Activated CD4-positive, CD25-positive, alpha-beta regulatory T cell treated with anti-CD3 and anti-CD28 coated beads, Interleukin-2, amount 50 U/mL, for 24 hours (primary cell): ENCODE data around the gene BCOR.
A peak's percentile ranks its signal among the peaks of the same experiment; 100 is the strongest.

Experiments
- ATAC-seq, 2 donors: fragments of 150-1000 bp; cut with Tn5 transposase; one replicate each; pipeline ENCODE4 v1.10.0; 2021; ENCODE audit warnings: mild to moderate bottlenecking in 1 of 2, moderate library complexity in 1 of 2

BCOR gene

GRCh38 chrX:40083120-40083978 is 14.4 kb downstream of the BCOR start:
- ATAC-seq: peak in 1 of 2 donors; percentile 44

DNA sequence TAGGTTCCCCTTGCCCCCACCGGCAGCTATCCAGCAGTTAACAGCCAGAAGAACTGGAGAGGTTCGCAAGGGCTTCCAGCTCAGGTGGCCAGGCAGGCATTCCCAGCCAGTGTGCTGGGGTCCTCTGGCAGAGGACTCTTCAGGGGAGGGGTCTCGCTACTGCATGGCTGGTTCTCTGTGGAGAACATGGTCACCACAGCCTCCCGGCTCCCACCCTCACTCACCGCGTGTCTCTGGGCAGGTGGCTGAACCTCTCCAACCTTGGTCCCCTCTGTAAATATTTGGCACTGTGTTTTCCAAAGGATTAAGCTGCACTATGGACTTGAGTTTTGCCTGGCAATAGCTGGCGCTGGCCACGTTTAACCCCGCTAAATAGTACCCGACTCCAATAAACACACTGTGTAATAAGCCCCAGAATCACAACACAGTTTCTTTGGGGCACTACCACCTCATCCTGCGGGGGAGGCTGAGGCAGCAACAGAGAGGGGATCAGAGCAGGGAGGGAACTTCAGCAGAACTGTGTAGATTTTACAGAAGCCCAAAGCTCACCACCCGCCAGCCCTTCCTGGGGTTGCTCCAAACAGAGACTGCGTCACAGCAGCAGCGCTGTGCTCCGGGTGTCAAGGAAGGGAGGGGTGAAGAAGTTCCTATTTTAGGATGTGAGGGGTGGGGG is 15.2 kb downstream of the BCOR start:
- ATAC-seq: no peak

GRCh38 chrX:40081679-40082068 is 16.1 kb downstream of the BCOR start:
- no peak for ATAC-seq

GRCh38 chrX:40080894-40081678 is 16.7 kb downstream of the BCOR start:
- no peak for ATAC-seq

DNA sequence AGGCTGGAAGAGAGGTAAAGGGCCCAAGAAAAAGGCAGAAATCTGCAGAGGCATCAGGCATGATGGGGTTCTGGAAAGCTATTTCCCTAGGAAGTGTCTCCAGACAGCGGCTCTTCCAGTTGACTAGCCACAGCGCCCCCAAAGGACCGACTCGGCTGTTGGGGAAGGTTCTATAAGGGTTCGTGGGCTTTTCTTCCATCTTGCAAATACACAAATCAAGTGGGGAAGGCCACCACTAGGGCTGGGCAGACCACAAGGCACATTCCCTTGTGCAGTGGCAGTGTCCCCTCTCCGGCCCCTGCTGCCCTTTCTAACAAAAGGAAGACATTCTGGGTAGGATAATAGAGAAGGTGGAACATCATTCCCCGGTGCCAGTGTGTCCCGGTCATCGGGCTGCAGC is 18.2 kb downstream of the BCOR start:
- no peak for ATAC-seq

- no peak for ATAC-seq
These were observed 19.1 kb downstream of the BCOR start for GRCh38 chrX:40078489-40079227.

DNA sequence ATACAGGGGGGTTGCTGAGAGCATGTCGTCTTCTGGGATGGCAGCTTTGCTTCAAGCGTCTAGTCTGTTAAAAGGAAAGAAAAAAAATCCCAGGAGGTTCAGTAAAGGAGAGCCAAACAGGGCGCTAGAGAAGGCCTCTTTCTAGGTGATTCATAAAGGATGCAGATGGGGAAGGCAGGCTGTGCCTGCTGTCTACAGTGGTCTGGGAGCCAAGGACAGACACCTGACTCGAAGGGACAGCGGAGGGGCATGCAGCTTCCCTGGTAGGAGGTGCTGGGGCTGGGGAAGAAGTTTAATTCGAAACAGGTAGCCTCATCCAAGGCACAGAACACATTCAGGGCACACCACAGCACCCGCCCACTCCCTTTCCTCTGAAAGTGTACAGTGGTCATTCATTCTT is 19.9 kb downstream of the BCOR start:
- no peak for ATAC-seq

GRCh38 chrX:40076750-40077575 is 20.8 kb downstream of the BCOR start:
- no peak for ATAC-seq

DNA sequence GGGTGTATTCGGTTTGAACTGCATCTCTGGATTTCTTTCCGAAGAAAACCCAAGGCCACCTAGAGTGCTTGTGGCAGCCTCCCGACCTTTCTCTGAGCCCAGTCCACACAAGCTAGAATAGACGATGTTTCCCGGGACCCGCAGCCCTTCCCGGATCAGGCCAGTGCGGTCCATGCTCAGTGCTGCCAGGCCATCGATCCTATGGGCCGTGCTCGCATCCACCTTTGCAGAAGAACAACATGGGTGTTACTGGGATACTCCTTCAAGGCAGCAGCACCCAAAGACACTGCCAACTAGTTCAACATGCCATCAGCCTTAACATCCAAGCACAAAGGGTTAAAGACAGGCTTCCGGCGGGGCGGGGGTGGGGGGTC is 22.8 kb downstream of the BCOR start:
- no peak for ATAC-seq

DNA sequence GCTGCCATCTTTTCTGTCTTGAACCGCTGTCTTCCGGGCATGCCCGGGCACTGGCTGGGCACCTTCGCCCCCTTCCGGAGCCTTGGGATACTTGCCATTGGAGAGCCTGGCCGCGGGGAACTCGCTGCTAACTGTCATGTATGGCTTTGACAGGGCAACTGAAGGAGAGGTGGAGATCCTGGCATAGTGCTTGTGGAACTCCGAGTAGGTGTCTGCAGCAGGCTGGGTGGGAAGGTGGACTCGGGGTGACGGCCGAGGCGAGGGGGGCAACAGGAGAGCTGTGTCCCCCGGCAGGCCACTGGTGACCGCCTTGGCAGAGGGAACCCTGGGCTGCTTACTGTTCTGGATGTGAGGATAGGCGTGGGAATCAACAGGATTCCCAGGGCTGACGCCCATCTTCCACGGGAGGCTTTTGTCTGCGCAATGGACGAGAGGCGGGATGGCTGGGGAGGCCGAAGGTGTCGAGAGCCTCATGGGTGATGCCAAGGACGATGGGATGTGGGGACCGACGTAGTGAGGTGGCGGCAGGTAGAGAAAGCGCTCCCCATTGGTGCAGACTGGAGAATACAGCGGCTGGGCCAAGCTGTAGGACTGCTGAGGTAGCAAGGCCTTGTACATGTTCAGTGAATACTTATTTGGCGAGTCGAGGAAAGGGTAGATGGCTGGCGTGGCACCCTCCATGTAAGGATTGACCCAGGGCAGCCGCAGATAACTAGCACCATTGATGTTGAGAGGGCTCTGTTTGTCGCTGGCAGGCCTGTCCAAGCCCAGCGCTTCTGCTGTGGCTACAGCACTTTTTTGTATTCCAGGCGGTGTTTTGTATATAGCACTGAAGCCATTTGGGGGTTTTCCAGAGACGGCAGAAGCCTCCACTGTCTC is 23.4 kb downstream of the BCOR start:
- no peak for ATAC-seq

DNA sequence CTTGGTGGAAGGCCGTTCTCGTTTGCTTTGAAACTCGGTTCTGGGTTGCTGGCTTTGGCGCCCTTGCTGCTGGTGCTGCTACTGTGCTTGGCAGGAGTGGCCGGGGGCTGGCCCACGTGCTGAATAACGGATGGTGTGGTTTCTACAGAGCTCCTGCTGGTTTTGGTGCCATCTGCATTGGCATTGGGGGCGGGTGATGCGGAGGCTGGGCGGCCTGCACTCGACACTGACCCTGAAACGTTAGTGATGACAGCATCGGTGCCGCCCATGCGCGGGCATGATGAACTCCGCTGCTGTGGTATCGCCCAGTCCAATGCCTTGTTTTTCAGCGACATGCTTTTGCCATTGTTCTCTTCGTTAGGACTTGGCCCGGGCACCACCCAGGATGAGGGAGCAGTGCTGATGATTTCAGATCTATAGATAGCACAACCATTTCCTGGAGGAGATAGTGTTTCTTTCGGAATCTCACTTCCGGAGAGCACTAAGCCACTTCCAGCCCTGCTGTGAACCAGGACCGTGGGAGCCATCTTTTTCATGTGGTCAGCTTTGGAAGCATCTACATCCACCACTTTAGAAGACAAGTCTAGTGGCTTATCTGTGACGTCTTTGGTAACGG is 24.2 kb downstream of the BCOR start:
- no peak for ATAC-seq

DNA sequence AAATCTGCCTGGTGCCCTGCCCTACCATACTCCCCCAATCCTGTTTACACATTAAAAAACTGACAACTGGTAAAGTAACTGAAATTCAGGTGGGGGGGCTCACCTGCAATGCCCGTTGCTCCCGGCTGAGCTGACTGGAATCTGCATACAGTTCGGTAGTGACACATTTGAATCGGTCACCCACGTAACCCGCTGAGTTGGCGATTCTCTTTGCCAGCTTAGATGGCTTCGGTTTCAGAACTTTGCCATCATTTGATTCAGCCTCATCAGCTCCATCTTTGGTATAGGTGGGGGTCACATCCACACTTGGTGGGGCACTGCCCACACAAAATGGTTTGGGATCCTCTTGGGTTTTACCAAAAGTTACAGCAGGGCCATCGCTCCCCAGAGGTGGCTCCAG is 25.5 kb downstream of the BCOR start:
- ATAC-seq: no peak

DNA sequence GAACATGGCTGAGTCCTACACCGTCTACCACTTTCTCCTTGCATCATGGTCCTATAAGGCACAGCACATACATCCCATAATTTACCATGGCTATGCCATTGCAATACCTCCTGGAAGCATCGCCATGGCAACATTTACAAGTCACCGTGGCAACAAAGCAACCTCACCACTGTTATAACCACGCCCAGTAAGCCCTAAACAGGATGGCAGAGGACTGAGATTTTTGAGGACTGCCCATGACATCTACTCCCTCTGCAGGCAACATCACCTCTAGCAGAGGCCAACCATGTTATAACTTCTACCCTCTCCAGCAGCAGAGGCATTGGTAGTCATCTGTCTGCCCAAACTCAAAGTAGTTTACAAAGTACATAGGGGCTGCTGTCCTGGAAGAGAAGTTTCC is 29.7 kb downstream of the BCOR start:
- ATAC-seq: peak in 1 of 2 donors; percentile 33

DNA sequence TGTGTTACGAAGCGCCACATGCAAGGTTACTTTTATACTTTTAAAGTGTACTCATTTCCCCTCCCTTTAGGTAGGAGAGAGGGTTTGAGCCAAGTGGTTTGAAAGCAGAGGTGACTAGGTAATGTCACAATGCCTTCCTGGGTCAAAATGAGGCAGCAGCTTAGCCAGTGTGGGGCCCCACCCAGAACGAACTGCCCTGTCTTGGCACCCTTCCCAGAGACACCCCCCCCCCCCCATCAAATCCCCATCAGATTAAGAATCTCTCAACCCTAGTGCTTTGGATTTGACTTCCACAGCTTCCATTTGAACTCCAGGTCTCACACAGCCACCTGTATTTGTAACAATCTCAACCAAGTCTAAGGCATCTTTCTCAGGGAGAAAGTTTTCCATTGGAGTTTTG is 31.1 kb downstream of the BCOR start:
- no peak for ATAC-seq

DNA sequence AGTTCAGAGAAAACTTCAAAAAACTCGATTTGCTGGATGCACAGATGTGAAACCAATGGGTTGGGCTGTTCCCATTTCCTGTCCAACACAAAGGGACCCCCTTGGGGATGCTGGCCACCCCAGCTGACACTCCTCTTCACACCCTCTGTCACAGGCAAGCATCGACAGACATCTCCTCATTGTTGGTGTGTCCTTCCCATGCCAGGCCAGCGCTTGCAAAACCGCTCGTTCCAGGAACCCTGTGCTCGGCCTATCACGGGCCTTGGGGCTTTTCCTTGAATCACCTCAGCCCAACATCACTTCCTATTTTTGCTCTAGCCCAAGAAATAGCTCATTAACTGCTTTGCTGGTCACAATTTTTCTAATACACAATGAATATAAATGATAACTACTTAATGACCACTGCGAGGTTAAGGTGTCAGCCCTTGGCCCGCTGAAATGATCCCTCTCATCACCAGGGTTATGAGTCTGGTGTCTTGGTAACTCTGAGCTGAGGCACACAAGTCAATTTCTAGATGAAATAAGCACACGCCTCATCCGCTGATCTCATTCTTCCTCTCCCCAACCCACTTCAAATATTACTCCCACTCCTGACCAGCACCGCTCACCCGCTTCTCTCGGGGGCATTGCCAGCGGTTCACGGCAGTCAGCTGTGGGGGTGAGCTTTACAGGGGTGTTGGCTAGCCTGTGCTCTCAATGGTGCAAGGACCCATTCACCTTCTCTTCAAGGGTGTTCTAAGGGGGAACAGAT is 32.3 kb downstream of the BCOR start:
- peak; percentile 77 to 78 for ATAC-seq

DNA sequence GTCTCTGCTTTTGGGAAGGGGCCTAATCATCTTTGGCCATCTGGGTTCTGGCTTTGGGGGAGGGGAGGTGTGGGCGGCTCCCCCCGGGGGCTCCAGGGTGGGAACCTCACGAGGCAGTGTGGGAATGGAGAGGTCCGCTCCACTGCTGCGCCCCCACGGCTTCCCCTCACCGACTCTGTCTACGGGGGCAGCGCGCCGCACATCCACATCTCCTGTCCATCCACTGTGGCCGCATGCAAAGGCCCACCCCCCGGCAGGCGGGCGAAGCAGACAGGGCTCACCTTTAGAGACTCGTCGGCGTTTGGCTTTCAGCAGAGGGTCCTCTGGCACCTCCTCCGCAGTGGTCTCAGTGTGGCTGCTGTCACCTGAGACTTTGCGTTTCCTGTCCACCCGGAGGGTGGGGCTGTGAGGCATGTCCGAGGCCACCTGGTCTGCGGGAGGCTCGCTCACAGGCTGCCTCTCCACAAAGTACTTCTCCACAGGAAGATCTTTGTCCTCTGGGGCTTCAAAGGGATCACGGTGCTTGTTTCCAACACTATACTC is 33.6 kb downstream of the BCOR start:
- no peak for ATAC-seq

DNA sequence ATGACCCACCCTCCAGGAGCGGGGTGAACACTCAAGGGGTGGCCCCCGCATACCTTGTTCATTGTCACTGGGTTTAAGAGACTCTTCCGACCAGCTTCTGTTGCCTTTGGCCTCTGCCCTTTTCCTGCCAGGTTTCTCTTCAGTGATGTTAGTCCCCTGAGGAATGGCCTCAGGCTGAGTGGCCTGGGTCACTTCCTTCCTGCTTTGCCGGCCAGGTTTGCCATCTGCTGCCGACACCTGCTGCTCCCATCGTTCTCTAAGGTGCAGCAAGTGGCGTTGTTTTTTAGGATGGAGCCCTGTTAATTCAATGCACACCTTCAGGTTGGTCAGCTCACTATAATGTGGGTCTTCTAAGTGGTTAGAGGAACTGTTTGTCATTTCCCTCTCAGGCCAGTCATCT is 34.2 kb downstream of the BCOR start:
- ATAC-seq: no peak

GRCh38 chrX:40062525-40063155 is 35.1 kb downstream of the BCOR start:
- no peak for ATAC-seq
